Natural killer cell treated with Interleukin-12 subunit alpha and Interleukin-12 subunit beta and Interleukin-15 and Interleukin-18, amount 100 ng/mL, for 72 hours (primary cell): ENCODE data around the gene RAMP3. TPM values are rescaled to one million over a fixed set of nuclear protein-coding genes. Genes with fewer than 3 reads are reported as not detected.
"Not testable (repeated sequence)": the region's sequence is repeated elsewhere in the genome, so short reads cannot be mapped to it uniquely, and the experiment has no call there.

Experiments
- ATAC-seq, 2 donors: fragments of 150-1000 bp; cut with Tn5 transposase in 1 of 2; sonication (Bioruptor Pico), chemical (Tn5 transposase) in 1 of 2; 2 replicates each; pipeline ENCODE4 v1.10.0; 2021
- DNase-seq: peaks from one replicate; pipeline ENCODE4 v3.0.0; 2022; ENCODE audit warnings: low spot score
- H3K27ac Mint-ChIP-seq, 2 donors: 1 replicate in 1 of 2; 2 replicates in 1 of 2; pipeline ENCODE4 v1.8.0; 2022; ENCODE audit warnings: mixed read lengths in 2 of 2, mild to moderate bottlenecking in 1 of 2, moderate library complexity in 1 of 2
- H3K27me3 Mint-ChIP-seq, 2 donors: 1 replicate in 1 of 2; 2 replicates in 1 of 2; pipeline ENCODE4 v1.8.0; 2022; ENCODE audit warnings: mixed read lengths in 2 of 2
- H3K36me3 Mint-ChIP-seq: one replicate; pipeline ENCODE4 v1.8.0; 2022; ENCODE audit warnings: mixed read lengths
- H3K4me1 Mint-ChIP-seq, 2 donors: 1 replicate in 1 of 2; 2 replicates in 1 of 2; pipeline ENCODE4 v1.8.0; 2022; ENCODE audit warnings: low read depth in 2 of 2, mixed read lengths in 2 of 2, mild to moderate bottlenecking in 1 of 2
- H3K4me3 Mint-ChIP-seq: one replicate; pipeline ENCODE4 v1.8.0; 2022; ENCODE audit warnings: mixed read lengths
- H3K9me3 Mint-ChIP-seq: 2 replicates; pipeline ENCODE4 v1.8.0; 2022; ENCODE audit warnings: mixed read lengths
- total RNA-seq, 2 donors: library from RNA; stranded (reverse); gene quantifications; one replicate each; pipeline ENCODE4 v1.2.3, GENCODE V29; 2022

The RAMP3 gene
- total RNA-seq, 2 donors from 2014 or later, result not detected

GRCh38 chr7:45138433-45139267 is 18.9 kb upstream of the RAMP3 start:
- no peaks in the 10 kb centered on the region for H3K9me3 Mint-ChIP-seq
- no peak overlapping the region for H3K27ac Mint-ChIP-seq
- ATAC-seq (no peak), DNase-seq (no peak)
- H3K36me3 Mint-ChIP-seq, result no peaks in the 10 kb centered on the region
- H3K4me1 Mint-ChIP-seq, result peaks cover 5 to 19% of the 10 kb centered on the region in 2 donors
- no peak overlapping the region for H3K4me3 Mint-ChIP-seq
- H3K27me3 Mint-ChIP-seq, result peaks cover 0 to 5% of the 10 kb centered on the region in 2 donors

GRCh38 chr7:45140827-45141226 is 16.8 kb upstream of the RAMP3 start:
- no peaks in the 10 kb centered on the region for H3K9me3 Mint-ChIP-seq
- peak overlapping the region; percentile 38 to 75 for H3K27ac Mint-ChIP-seq
- ATAC-seq (peak in 1 of 2 donors; percentile 55), DNase-seq (no peak)
- peak overlapping the region; percentile 57 for H3K4me3 Mint-ChIP-seq
- H3K27me3 Mint-ChIP-seq, result peaks cover 13 to 14% of the 10 kb centered on the region in 2 donors
- H3K36me3 Mint-ChIP-seq, result no peaks in the 10 kb centered on the region
- peaks cover 5 to 14% of the 10 kb centered on the region in 2 donors for H3K4me1 Mint-ChIP-seq

GRCh38 chr7:45143616-45144015 is 14.0 kb upstream of the RAMP3 start:
- no peaks in the 10 kb centered on the region for H3K9me3 Mint-ChIP-seq
- ATAC-seq, result no peak
- no peaks in the 10 kb centered on the region for H3K36me3 Mint-ChIP-seq
- no peak overlapping the region for H3K27ac Mint-ChIP-seq
- H3K4me1 Mint-ChIP-seq, result peaks cover 5 to 7% of the 10 kb centered on the region in 2 donors
- DNase-seq, result peak; percentile 5
- peaks cover 12 to 14% of the 10 kb centered on the region in 2 donors for H3K27me3 Mint-ChIP-seq
- no peak overlapping the region for H3K4me3 Mint-ChIP-seq

- no peaks in the 10 kb centered on the region for H3K9me3 Mint-ChIP-seq
- peaks cover 0 to 1% of the 10 kb centered on the region in 2 donors for H3K4me1 Mint-ChIP-seq
- no peak overlapping the region for H3K27ac Mint-ChIP-seq
- no peak for ATAC-seq
- peaks cover 14 to 22% of the 10 kb centered on the region in 2 donors for H3K27me3 Mint-ChIP-seq
- peak; percentile 23 for DNase-seq
- no peak overlapping the region for H3K4me3 Mint-ChIP-seq
- no peaks in the 10 kb centered on the region for H3K36me3 Mint-ChIP-seq
Measured at GRCh38 chr7:45145881-45146280, 11.7 kb upstream of the RAMP3 start.

- Mint-ChIP-seq H3K36me3 (no peaks in the 10 kb centered on the region), H3K27ac (no peak overlapping the region), H3K4me1 (no peaks in the 10 kb centered on the region), H3K27me3 (peaks cover 14 to 22% of the 10 kb centered on the region in 2 donors), H3K4me3 (no peak overlapping the region), H3K9me3 (no peaks in the 10 kb centered on the region)
- ATAC-seq, result peak in 1 of 2 donors; percentile 41
- DNase-seq, result peak; percentile 59
Measured at GRCh38 chr7:45146531-45147379, 10.8 kb upstream of the RAMP3 start.

GRCh38 chr7:45147858-45148652 is 9.5 kb upstream of the RAMP3 start:
- Mint-ChIP-seq H3K4me3 (no peak overlapping the region), H3K36me3 (no peaks in the 10 kb centered on the region), H3K4me1 (no peaks in the 10 kb centered on the region), H3K27ac (no peak overlapping the region), H3K27me3 (peaks cover 14 to 22% of the 10 kb centered on the region in 2 donors), H3K9me3 (no peaks in the 10 kb centered on the region)
- ATAC-seq (peak in 1 of 2 donors; percentile 34), DNase-seq (peak; percentile 44)

GRCh38 chr7:45148653-45148973 is 9.0 kb upstream of the RAMP3 start:
- Mint-ChIP-seq H3K36me3 (no peaks in the 10 kb centered on the region), H3K27ac (no peak overlapping the region), H3K4me1 (no peaks in the 10 kb centered on the region), H3K4me3 (no peak overlapping the region), H3K27me3 (peaks cover 14 to 22% of the 10 kb centered on the region in 2 donors), H3K9me3 (no peaks in the 10 kb centered on the region)
- ATAC-seq, result no peak
- no peak for DNase-seq

GRCh38 chr7:45149606-45150005 is 8.0 kb upstream of the RAMP3 start:
- peaks cover 6 to 16% of the 10 kb centered on the region in 2 donors for H3K27me3 Mint-ChIP-seq
- DNase-seq, result no peak

GRCh38 chr7:45150199-45150598 is 7.4 kb upstream of the RAMP3 start:
- no peak for DNase-seq
- no peak overlapping the region for H3K4me3 Mint-ChIP-seq
- no peaks in the 10 kb centered on the region for H3K36me3 Mint-ChIP-seq
- H3K4me1 Mint-ChIP-seq, result no peaks in the 10 kb centered on the region
- H3K27me3 Mint-ChIP-seq, result peaks cover 0 to 14% of the 10 kb centered on the region in 2 donors
- H3K9me3 Mint-ChIP-seq, result no peaks in the 10 kb centered on the region
- ATAC-seq, result no peak
- no peak overlapping the region for H3K27ac Mint-ChIP-seq

More at GRCh38 chr7:45149606-45150005, 8.0 kb upstream of the RAMP3 start:
- Mint-ChIP-seq H3K4me3 (no peak overlapping the region), H3K27ac (no peak overlapping the region), H3K9me3 (no peaks in the 10 kb centered on the region), H3K4me1 (no peaks in the 10 kb centered on the region), H3K36me3 (no peaks in the 10 kb centered on the region)
- ATAC-seq, result no peak

- Mint-ChIP-seq H3K9me3 (no peaks in the 10 kb centered on the region), H3K4me3 (no peak overlapping the region), H3K36me3 (no peaks in the 10 kb centered on the region), H3K27ac (no peak overlapping the region), H3K4me1 (no peaks in the 10 kb centered on the region), H3K27me3 (peaks cover 0 to 14% of the 10 kb centered on the region in 2 donors)
- ATAC-seq (no peak), DNase-seq (no peak)
Measured at GRCh38 chr7:45151131-45151684, 6.4 kb upstream of the RAMP3 start.

GRCh38 chr7:45151967-45152366 is 5.6 kb upstream of the RAMP3 start:
- H3K36me3 Mint-ChIP-seq, result no peaks in the 10 kb centered on the region
- H3K4me1 Mint-ChIP-seq, result no peaks in the 10 kb centered on the region
- H3K9me3 Mint-ChIP-seq, result no peaks in the 10 kb centered on the region
- ATAC-seq, result no peak
- H3K4me3 Mint-ChIP-seq, result no peak overlapping the region
- no peak overlapping the region for H3K27ac Mint-ChIP-seq
- peaks cover 5 to 17% of the 10 kb centered on the region in 2 donors for H3K27me3 Mint-ChIP-seq
- DNase-seq, result no peak

- peak; percentile 20 for DNase-seq
Measured at GRCh38 chr7:45153233-45153632, 4.4 kb upstream of the RAMP3 start.

GRCh38 chr7:45153861-45154260 is 3.7 kb upstream of the RAMP3 start:
- not testable (repeated sequence) for H3K27ac Mint-ChIP-seq, H3K4me1 Mint-ChIP-seq, ATAC-seq, H3K9me3 Mint-ChIP-seq, H3K4me3 Mint-ChIP-seq, H3K36me3 Mint-ChIP-seq
- DNase-seq, result peak; percentile 12
- peaks cover 18 to 21% of the 10 kb centered on the region in 2 donors for H3K27me3 Mint-ChIP-seq

More at GRCh38 chr7:45153233-45153632, 4.4 kb upstream of the RAMP3 start:
- H3K36me3 Mint-ChIP-seq, result no peaks in the 10 kb centered on the region
- H3K4me3 Mint-ChIP-seq, result no peak overlapping the region
- H3K27me3 Mint-ChIP-seq, result peaks cover 12 to 18% of the 10 kb centered on the region in 2 donors
- no peak overlapping the region for H3K27ac Mint-ChIP-seq
- H3K9me3 Mint-ChIP-seq, result no peaks in the 10 kb centered on the region
- H3K4me1 Mint-ChIP-seq, result no peaks in the 10 kb centered on the region
- no peak for ATAC-seq
